NB4 (cell line): ENCODE results near the gene AMBN.

Experiments used
- DNase-seq: peaks from one replicate; pipeline ENCODE4 v3.0.0; 2010; ENCODE audit warnings: low read depth
- H3K4me3 ChIP-seq: one replicate; pipeline ENCODE4 v1.5.1; 2011; ENCODE audit warnings: mild to moderate bottlenecking, low read depth, low read length, moderate library complexity
- CTCF ChIP-seq: IDR thresholded peaks from one replicate; pipeline ENCODE4 v1.5.1; 2012; ENCODE audit warnings: low read depth, low read length
- MAX ChIP-seq: IDR thresholded peaks from 2 replicates; pipeline ENCODE4 v1.6.1; 2011; ENCODE audit warnings: low read depth, low read length
- MYC ChIP-seq: IDR thresholded peaks from 2 replicates; pipeline ENCODE4 v1.6.1; 2011; ENCODE audit warnings: low read depth, low read length
- POLR2A ChIP-seq: IDR thresholded peaks from 2 replicates; pipeline ENCODE4 v1.6.1; 2011; ENCODE audit warnings: mild to moderate bottlenecking; ENCODE audit not compliant: insufficient read length; ENCODE audit errors: extremely low read depth

AMBN gene

GRCh38 chr4:70603856-70604255 lies 11.8 kb downstream of the AMBN start:
- TF ChIP-seq POLR2A: no peak
- no peak for TF ChIP-seq MAX
- TF ChIP-seq MYC: no peak
- no peak for TF ChIP-seq CTCF
- H3K4me3 ChIP-seq: no peak overlapping the region
- no peak for DNase-seq

DNA sequence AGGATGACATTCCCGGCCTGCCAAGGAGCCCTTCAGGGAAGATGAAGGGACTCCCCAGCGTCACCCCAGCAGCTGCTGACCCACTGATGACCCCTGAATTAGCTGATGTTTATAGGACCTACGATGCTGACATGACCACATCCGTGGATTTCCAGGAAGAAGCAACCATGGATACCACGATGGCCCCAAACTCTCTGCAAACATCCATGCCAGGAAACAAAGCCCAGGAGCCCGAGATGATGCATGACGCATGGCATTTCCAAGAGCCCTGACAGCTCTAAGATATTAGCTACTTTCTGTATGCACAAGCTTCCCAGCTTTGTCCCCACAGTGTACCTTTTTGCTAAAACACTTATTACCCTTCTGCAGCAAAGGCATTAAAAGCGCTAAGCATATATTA lies 14.4 kb downstream of the AMBN start:
- no peak for DNase-seq
- H3K4me3 ChIP-seq: no peak overlapping the region
- TF ChIP-seq MYC: no peak
- no peak for TF ChIP-seq POLR2A
- no peak for TF ChIP-seq CTCF
- no peak for TF ChIP-seq MAX

DNA sequence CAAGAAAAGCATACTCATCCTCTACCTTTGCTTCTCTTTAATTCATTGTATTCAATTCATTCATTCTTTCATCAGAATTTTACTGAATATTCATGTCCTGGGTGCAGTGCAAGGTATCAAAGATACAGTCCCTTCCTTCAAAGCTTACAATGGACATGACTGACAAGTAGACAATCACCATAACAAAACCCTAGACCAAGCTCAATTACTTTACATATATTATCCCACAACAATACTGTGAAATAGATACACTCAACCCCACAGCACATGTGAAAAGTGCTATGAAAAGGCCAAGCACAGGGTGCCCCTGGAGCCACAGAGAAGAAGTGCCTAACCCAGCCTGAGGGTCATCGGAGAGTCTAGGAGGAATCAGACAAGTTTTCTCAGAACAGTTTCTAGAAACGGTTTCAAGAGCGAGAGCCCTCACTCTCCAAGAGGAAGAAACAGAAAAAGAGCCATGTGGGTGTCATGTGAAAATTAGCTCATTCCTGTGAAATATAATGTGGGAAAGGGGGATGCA lies 15.3 kb downstream of the AMBN start:
- TF ChIP-seq MAX (no peak), POLR2A (no peak), CTCF (no peak), MYC (no peak)
- H3K4me3 ChIP-seq: no peak overlapping the region
- DNase-seq: no peak

- no peak for DNase-seq
- no peak for TF ChIP-seq POLR2A
- H3K4me3 ChIP-seq: no peak overlapping the region
These were observed 16.3 kb downstream of the AMBN start for GRCh38 chr4:70608324-70608723.

DNA sequence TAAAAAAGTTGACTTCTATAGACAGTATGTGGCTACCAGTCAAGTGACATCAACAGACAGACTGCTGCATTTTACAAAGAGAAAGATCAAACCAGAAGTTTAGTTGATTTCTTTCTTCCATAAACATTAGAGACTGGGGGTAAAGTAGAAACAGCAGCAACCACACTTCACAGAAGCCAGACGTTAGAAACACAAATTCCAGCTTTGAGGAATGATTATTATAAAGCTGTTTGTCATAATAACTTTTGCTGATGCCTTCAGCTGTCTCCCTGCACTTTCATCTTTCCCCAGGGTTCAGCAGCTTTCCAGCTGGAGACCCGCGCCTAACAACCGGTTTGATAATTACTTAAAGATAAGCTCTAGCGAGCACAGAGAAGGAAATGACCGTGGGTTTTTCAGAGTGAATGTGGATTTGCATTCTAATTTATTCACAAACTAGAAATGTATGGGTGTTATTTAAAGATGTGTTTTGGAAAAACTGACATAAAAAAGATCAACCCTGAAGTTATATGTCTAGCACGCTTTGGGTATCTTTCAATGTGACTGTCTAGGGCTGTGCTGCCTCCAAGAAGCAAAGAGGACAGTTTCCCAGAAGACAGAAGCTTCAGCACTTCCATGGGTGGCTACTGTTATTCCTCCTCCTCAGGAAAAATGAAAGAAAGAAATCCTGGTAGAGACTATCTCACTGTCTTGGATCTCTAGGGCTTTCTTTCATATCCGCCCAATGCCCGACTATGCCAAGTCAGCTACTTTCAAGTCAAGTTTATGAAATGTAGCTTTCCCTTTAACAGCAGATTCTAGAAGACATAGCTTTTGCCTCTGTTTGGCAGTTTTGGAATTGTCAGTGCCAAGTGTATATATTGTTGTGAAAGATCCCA lies 21.5 kb downstream of the AMBN start:
- no peak for TF ChIP-seq POLR2A
- no peak for TF ChIP-seq CTCF
- TF ChIP-seq MAX: no peak
- TF ChIP-seq MYC: no peak
- no peak for DNase-seq
- H3K4me3 ChIP-seq: no peak overlapping the region

DNA sequence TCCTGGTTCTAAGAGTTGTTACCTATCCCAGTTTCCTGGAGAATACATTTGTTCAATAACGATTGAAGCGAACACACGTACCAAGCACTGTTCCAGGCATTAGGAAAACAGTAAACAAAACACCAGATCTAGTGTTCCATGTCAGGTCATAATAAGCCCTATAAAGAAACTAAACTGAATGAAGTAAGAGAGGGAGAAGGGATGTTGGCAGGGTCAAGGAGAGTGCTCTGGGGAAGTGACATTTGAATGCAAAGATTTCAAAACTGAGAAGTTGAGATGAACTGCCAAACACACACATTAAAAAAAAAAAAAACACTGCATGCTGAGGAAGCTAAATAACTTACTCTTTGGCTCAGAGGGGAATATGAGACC lies 22.1 kb downstream of the AMBN start:
- H3K4me3 ChIP-seq: no peak overlapping the region
- TF ChIP-seq MAX (no peak), POLR2A (no peak), CTCF (no peak), MYC (no peak)
- DNase-seq: no peak
